SK-N-SH treated with all-trans-retinoic acid at 6 μM for 48 hours (cell line): Measurements from ENCODE around the gene CYP8B1.

ENCODE experiments used
- ATAC-seq: fragments of 200-7000 bp; cut with Tn5 transposase; 3 replicates; pipeline ENCODE4 v1.9.1; 2020; ENCODE audit warnings: mild to moderate bottlenecking, moderate library complexity
- ARNTL ChIP-seq: fragments of 450-650 bp; formaldehyde crosslinking; IDR thresholded peaks from 2 replicates; pipeline ENCODE4 v1.5.0; 2020; ENCODE audit warnings: low read depth, mild to moderate bottlenecking, moderate library complexity, borderline replicate concordance
- BACH2 ChIP-seq: fragments of 250-450 bp; sonication (Bioruptor Pico); IDR thresholded peaks from 2 replicates; pipeline ENCODE4 v1.9.0; 2021; ENCODE audit warnings: mild to moderate bottlenecking, borderline replicate concordance
- CREB5 ChIP-seq: fragments of 250-450 bp; sonication (Bioruptor Pico); IDR thresholded peaks from 2 replicates; pipeline ENCODE4 v1.5.1; 2020; ENCODE audit warnings: low read depth, mild to moderate bottlenecking, moderate library complexity
- CSDC2 ChIP-seq: fragments of 250-450 bp; sonication (Bioruptor Pico); IDR thresholded peaks from 2 replicates; pipeline ENCODE4 v1.5.0; 2020; ENCODE audit warnings: mild to moderate bottlenecking, moderate library complexity
- CSRNP3 ChIP-seq: fragments of 250-450 bp; sonication (Bioruptor Pico); IDR thresholded peaks from 2 replicates; pipeline ENCODE4 v1.5.1; 2021; ENCODE audit warnings: mild to moderate bottlenecking, moderate library complexity
- ESRRG ChIP-seq: fragments of 250-450 bp; sonication (Bioruptor Pico); IDR thresholded peaks from 2 replicates; pipeline ENCODE4 v1.6.1; 2021; ENCODE audit warnings: mild to moderate bottlenecking
- GLIS3 ChIP-seq: fragments of 250-450 bp; sonication (Bioruptor Pico); IDR thresholded peaks from 2 replicates; pipeline ENCODE4 v1.5.0; 2020; ENCODE audit warnings: mild to moderate bottlenecking, moderate library complexity
- ISL1 ChIP-seq: fragments of 250-450 bp; sonication (Bioruptor Pico); IDR thresholded peaks from 2 replicates; pipeline ENCODE4 v2.1.2; 2022; ENCODE audit warnings: mild to moderate bottlenecking, moderate library complexity
- OSR1 ChIP-seq: fragments of 250-450 bp; sonication (Bioruptor Pico); IDR thresholded peaks from 2 replicates; pipeline ENCODE4 v1.8.0; 2022; ENCODE audit warnings: moderate library complexity, mild to moderate bottlenecking, inconsistent platforms
- PATZ1 ChIP-seq: fragments of 250-450 bp; sonication (Bioruptor Pico); IDR thresholded peaks from 2 replicates; pipeline ENCODE4 v1.8.0; 2020; ENCODE audit warnings: mild to moderate bottlenecking, moderate library complexity, borderline replicate concordance
- POU6F1 ChIP-seq: fragments of 250-450 bp; sonication (Bioruptor Pico); IDR thresholded peaks from 2 replicates; pipeline ENCODE4 v1.8.0; 2021; ENCODE audit warnings: low read depth, mild to moderate bottlenecking, moderate library complexity, borderline replicate concordance
- PPARA ChIP-seq: fragments of 250-450 bp; sonication (Bioruptor Pico); IDR thresholded peaks from 2 replicates; pipeline ENCODE4 v1.5.0; 2020; ENCODE audit warnings: mild to moderate bottlenecking, borderline replicate concordance
- RARB ChIP-seq: fragments of 250-450 bp; sonication (Bioruptor Pico); IDR thresholded peaks from 2 replicates; pipeline ENCODE4 v1.8.0; 2021; ENCODE audit warnings: mild to moderate bottlenecking, moderate library complexity
- SNAI2 ChIP-seq: fragments of 250-450 bp; sonication (Bioruptor Pico); IDR thresholded peaks from 2 replicates; pipeline ENCODE4 v1.5.0; 2020; ENCODE audit warnings: mild to moderate bottlenecking, moderate library complexity
- TCF4 ChIP-seq: fragments of 250-450 bp; sonication (Bioruptor Pico); IDR thresholded peaks from 2 replicates; pipeline ENCODE4 v1.8.0; 2021; ENCODE audit warnings: mild to moderate bottlenecking, moderate library complexity, borderline replicate concordance
- TOX ChIP-seq: fragments of 250-450 bp; sonication (Bioruptor Pico); IDR thresholded peaks from 2 replicates; pipeline ENCODE4 v1.8.0; 2021; ENCODE audit warnings: mild to moderate bottlenecking, moderate library complexity, borderline replicate concordance
- TSHZ2 ChIP-seq: fragments of 250-450 bp; sonication (Bioruptor Pico); IDR thresholded peaks from 2 replicates; pipeline ENCODE4 v1.5.0; 2020; ENCODE audit warnings: mild to moderate bottlenecking, moderate library complexity
- ZC3H10 ChIP-seq: fragments of 250-450 bp; sonication (Bioruptor Pico); IDR thresholded peaks from 2 replicates; pipeline ENCODE4 v1.5.1; 2021; ENCODE audit warnings: mild to moderate bottlenecking, moderate library complexity
- ZFP3 ChIP-seq: fragments of 250-450 bp; sonication (Bioruptor Pico); IDR thresholded peaks from 2 replicates; pipeline ENCODE4 v1.5.0; 2020; ENCODE audit warnings: mild to moderate bottlenecking, moderate library complexity
- ZFP30 ChIP-seq: fragments of 450-650 bp; formaldehyde crosslinking; IDR thresholded peaks from 2 replicates; pipeline ENCODE4 v1.5.0; 2022; ENCODE audit warnings: mild to moderate bottlenecking, moderate library complexity
- ZNF565 ChIP-seq: fragments of 450-650 bp; formaldehyde crosslinking; conservative IDR thresholded peaks from 2 replicates; pipeline ENCODE4 v1.5.0; 2020; ENCODE audit warnings: low read depth, mild to moderate bottlenecking, moderate library complexity
- ZNF70 ChIP-seq: fragments of 450-650 bp; formaldehyde crosslinking; IDR thresholded peaks from 2 replicates; pipeline ENCODE4 v1.5.0; 2020; ENCODE audit warnings: mild to moderate bottlenecking, moderate library complexity
- ZNF8 ChIP-seq: fragments of 450-650 bp; formaldehyde crosslinking; IDR thresholded peaks from 2 replicates; pipeline ENCODE4 v1.5.0; 2020; ENCODE audit warnings: mild to moderate bottlenecking, moderate library complexity

CYP8B1 gene

GRCh38 chr3:42875325-42876151 lies at the start of gene CYP8B1:
Gene CYP8B1, minus strand, starts transcription at chr3:42875879. Its CDS starts 63 bp downstream, at chr3:42875816.
- ATAC-seq = no peak
- TF ChIP-seq SNAI2 (CRISPR knock-in tag) = no peak
- TF ChIP-seq TOX = no peak
- TF ChIP-seq ESRRG (CRISPR knock-in tag) = no peak
- no peak for TF ChIP-seq POU6F1
- TF ChIP-seq OSR1 (CRISPR knock-in tag) = no peak
- TF ChIP-seq CSDC2 (CRISPR knock-in tag) = no peak
- TF ChIP-seq ZC3H10 (CRISPR knock-in tag) = no peak
- TF ChIP-seq ISL1 = no peak
- TF ChIP-seq RARB (CRISPR knock-in tag) = no peak
- no peak for TF ChIP-seq ZNF70 (CRISPR knock-in tag)
- TF ChIP-seq BACH2 (CRISPR knock-in tag) = no peak
- TF ChIP-seq CSRNP3 (CRISPR knock-in tag) = no peak

GRCh38 chr3:42923606-42924005 lies 47.9 kb upstream of the CYP8B1 start:
- ATAC-seq = no peak
- no peak for TF ChIP-seq PATZ1
- no peak for TF ChIP-seq TOX
- TF ChIP-seq ARNTL = no peak
- no peak for TF ChIP-seq RARB (CRISPR knock-in tag)
- TF ChIP-seq SNAI2 (CRISPR knock-in tag) = no peak
- TF ChIP-seq ISL1 = no peak
- TF ChIP-seq ZFP3 = no peak
- TF ChIP-seq TCF4 (CRISPR knock-in tag) = no peak
- no peak for TF ChIP-seq ZNF8
- TF ChIP-seq TSHZ2 = no peak
- TF ChIP-seq CREB5 (CRISPR knock-in tag) = no peak
- TF ChIP-seq CSDC2 (CRISPR knock-in tag) = no peak
- no peak for TF ChIP-seq PPARA
- no peak for TF ChIP-seq ESRRG (CRISPR knock-in tag)
- no peak for TF ChIP-seq ZNF70 (CRISPR knock-in tag)
- no peak for TF ChIP-seq ZC3H10 (CRISPR knock-in tag)
- no peak for TF ChIP-seq ZFP30 (CRISPR knock-in tag)
- no peak for TF ChIP-seq GLIS3 (CRISPR knock-in tag)
- TF ChIP-seq CSRNP3 (CRISPR knock-in tag) = no peak
- no peak for TF ChIP-seq ZNF565 (CRISPR knock-in tag)
